Tibial artery (tissue), 4 donors: Measurements from ENCODE around the gene SCARB1.

Source experiments
- DNase-seq, 2 donors: peaks; one replicate each; pipeline ENCODE4 v3.0.0-alpha.2; 2019
- H3K27ac ChIP-seq, 2 donors: fragments of 200-600 bp; sonication (generic) in 1 of 2; 1 replicate in 1 of 2; 2 replicates in 1 of 2; pipeline ENCODE4 v1.5.1; 2018 to 2019; ENCODE audit warnings: mild to moderate bottlenecking in 1 of 2
- H3K27me3 ChIP-seq, 2 donors: fragments of 200-600 bp; sonication (generic) in 1 of 2; one replicate each; pipeline versions ENCODE4 v1.5.1 to v1.6.0; 2016 to 2019
- H3K36me3 ChIP-seq, 3 donors: fragments of 200-600 bp; sonication (generic) in 2 of 3; one replicate each; pipeline ENCODE4 v1.5.1; 2016 to 2019; ENCODE audit warnings: mild to moderate bottlenecking in 2 of 3
- H3K4me1 ChIP-seq, 4 donors: fragments of 200-600 bp; sonication (generic) in 2 of 4; 1 replicate in 3 of 4; 2 replicates in 1 of 4; pipeline ENCODE4 v1.5.1; 2016 to 2019
- H3K4me3 ChIP-seq, 2 donors: fragments of 200-600 bp; sonication (generic) in 1 of 2; 1 replicate in 1 of 2; 2 replicates in 1 of 2; pipeline ENCODE4 v1.5.1; 2018 to 2019; ENCODE audit warnings: mild to moderate bottlenecking in 2 of 2
- H3K9me3 ChIP-seq, 3 donors: fragments of 200-600 bp; sonication (generic) in 1 of 3; one replicate each; pipeline ENCODE4 v1.5.1; 2016 to 2019
- intact Hi-C: fragments of 100-400 bp; cut with DNase I; formaldehyde crosslinking; loops from one replicate; pipeline ENCODE4 v1.15.0; 2023; ENCODE audit warnings: low total_unique reads
- TF ChIP-seq, protein P1 (sequence below), 2 experiments: fragments of 200-600 bp in 1 of 2; fragments of 450-650 bp in 1 of 2; IDR thresholded peaks; one replicate each; pipeline ENCODE4 v1.5.1; 2017 to 2019; ENCODE audit warnings: antibody characterized with exemption in 2 of 2, mild to moderate bottlenecking in 1 of 2, moderate library complexity in 1 of 2

SCARB1 gene

GRCh38 chr12:124764870-124765580 lies 98.6 kb downstream of the SCARB1 start:
- H3K27ac ChIP-seq, result peak overlapping the region; percentile 59 to 68
- TF ChIP-seq, protein P1, sequence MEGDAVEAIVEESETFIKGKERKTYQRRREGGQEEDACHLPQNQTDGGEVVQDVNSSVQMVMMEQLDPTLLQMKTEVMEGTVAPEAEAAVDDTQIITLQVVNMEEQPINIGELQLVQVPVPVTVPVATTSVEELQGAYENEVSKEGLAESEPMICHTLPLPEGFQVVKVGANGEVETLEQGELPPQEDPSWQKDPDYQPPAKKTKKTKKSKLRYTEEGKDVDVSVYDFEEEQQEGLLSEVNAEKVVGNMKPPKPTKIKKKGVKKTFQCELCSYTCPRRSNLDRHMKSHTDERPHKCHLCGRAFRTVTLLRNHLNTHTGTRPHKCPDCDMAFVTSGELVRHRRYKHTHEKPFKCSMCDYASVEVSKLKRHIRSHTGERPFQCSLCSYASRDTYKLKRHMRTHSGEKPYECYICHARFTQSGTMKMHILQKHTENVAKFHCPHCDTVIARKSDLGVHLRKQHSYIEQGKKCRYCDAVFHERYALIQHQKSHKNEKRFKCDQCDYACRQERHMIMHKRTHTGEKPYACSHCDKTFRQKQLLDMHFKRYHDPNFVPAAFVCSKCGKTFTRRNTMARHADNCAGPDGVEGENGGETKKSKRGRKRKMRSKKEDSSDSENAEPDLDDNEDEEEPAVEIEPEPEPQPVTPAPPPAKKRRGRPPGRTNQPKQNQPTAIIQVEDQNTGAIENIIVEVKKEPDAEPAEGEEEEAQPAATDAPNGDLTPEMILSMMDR (IDR thresholded peaks at IDR 0.05), result no peak
- H3K4me3 ChIP-seq, result no peak overlapping the region
- peaks cover 8 to 62% (median 46%) of the 10 kb centered on the region in 4 donors for H3K4me1 ChIP-seq
- intact Hi-C loops, result loop anchor here (5.0 to 10.0 kb wide), 2 partner anchors 198 to 380 kb away; partner anchors contain the start of gene NCOR2
- no peaks in the 10 kb centered on the region for H3K36me3 ChIP-seq
- H3K9me3 ChIP-seq, result peaks cover 0 to 13% (median 0%) of the 10 kb centered on the region in 3 donors
- peak; percentile 78 to 81 for DNase-seq
- no peaks in the 10 kb centered on the region for H3K27me3 ChIP-seq

- Histone ChIP-seq H3K4me3 (no peak overlapping the region), H3K4me1 (peaks cover 8 to 67% (median 50%) of the 10 kb centered on the region in 4 donors), H3K9me3 (peaks cover 0 to 13% (median 0%) of the 10 kb centered on the region in 3 donors), H3K36me3 (no peaks in the 10 kb centered on the region), H3K27me3 (no peaks in the 10 kb centered on the region), H3K27ac (peak overlapping the region; percentile 57 to 68)
- DNase-seq, result peak in 1 of 2 donors; percentile 73
- intact Hi-C loops, result loop anchor here (10.0 kb wide), 1 partner anchor 380 kb away; no protein-coding TSS in a partner anchor
- TF ChIP-seq, protein P1 (IDR thresholded peaks at IDR 0.05), result peak; percentile 66 to 83
These were observed 99.2 kb downstream of the SCARB1 start for GRCh38 chr12:124764451-124764850.

DNA sequence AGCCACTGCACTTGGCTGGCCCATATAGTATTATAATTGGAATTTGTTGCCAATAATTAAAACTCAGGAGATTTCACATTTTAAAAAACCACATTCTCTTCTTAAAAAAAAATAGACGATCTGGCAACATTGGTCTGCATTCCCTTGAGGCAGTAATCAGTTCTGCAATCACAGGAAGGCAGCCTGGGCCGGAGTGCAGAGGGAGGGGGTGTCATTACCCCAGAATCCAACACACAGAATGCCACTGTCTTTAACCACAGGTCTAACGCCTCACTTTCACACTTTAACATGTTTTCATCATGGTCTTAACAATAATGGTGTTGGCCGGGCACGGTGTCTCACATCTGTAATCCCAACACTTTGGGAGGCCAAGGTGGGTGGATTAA lies 100.1 kb downstream of the SCARB1 start:
- intact Hi-C loops, result loop anchor here (10.0 kb wide), 1 partner anchor 379 kb away; no protein-coding TSS in a partner anchor
- TF ChIP-seq, protein P1 (IDR thresholded peaks at IDR 0.05), result no peak
- H3K27me3 ChIP-seq, result no peaks in the 10 kb centered on the region
- H3K4me1 ChIP-seq, result peaks cover 8 to 70% (median 55%) of the 10 kb centered on the region in 4 donors
- H3K27ac ChIP-seq, result peak overlapping the region in 1 of 2 donors; percentile 68
- no peak overlapping the region for H3K4me3 ChIP-seq
- no peak for DNase-seq
- H3K36me3 ChIP-seq, result no peaks in the 10 kb centered on the region
- peaks cover 0 to 13% (median 0%) of the 10 kb centered on the region in 3 donors for H3K9me3 ChIP-seq

GRCh38 chr12:124762791-124763593 lies 100.7 kb downstream of the SCARB1 start:
- H3K36me3 ChIP-seq, result no peaks in the 10 kb centered on the region
- TF ChIP-seq, protein P1 (IDR thresholded peaks at IDR 0.05), result no peak
- H3K27me3 ChIP-seq, result no peaks in the 10 kb centered on the region
- peaks cover 0 to 13% (median 0%) of the 10 kb centered on the region in 3 donors for H3K9me3 ChIP-seq
- no peak overlapping the region for H3K4me3 ChIP-seq
- intact Hi-C loops, result loop anchor here (10.0 kb wide), 1 partner anchor 378 kb away; no protein-coding TSS in a partner anchor
- peaks cover 8 to 76% (median 58%) of the 10 kb centered on the region in 4 donors for H3K4me1 ChIP-seq
- peak in 1 of 2 donors; percentile 90 for DNase-seq
- peak overlapping the region in 1 of 2 donors; percentile 68 for H3K27ac ChIP-seq

DNA sequence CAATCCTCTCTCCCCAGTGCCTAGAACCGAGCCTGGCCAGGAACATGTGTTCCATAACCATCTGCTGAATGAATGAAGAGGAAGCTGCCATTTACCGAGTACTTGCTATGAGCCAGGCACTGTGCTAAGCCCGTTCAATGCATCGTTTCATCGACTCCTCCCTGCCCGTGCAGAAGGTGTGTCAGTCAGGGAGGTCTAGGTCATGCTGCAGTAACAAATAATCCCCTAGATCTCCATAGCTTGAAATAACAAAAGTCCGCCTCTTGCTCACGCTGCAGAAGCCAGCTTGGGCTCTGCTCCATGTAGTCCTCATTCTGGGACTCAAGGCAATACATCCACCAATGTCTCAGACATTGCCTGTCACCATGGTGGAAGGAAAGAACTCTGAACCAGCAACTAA lies 101.3 kb downstream of the SCARB1 start:
- TF ChIP-seq, protein P1 (IDR thresholded peaks at IDR 0.05), result no peak
- Histone ChIP-seq H3K27ac (no peak overlapping the region), H3K4me1 (peaks cover 8 to 79% (median 59%) of the 10 kb centered on the region in 4 donors), H3K4me3 (no peak overlapping the region), H3K27me3 (no peaks in the 10 kb centered on the region), H3K9me3 (peaks cover 0 to 13% (median 0%) of the 10 kb centered on the region in 3 donors), H3K36me3 (no peaks in the 10 kb centered on the region)
- no peak for DNase-seq
- intact Hi-C loops, result loop anchor here (10.0 kb wide), 1 partner anchor 378 kb away; no protein-coding TSS in a partner anchor
